Kidney (tissue), 14 donors: Measurements from ENCODE around the gene ANKRD33. TPM values are rescaled to one million over a fixed set of nuclear protein-coding genes. Genes with fewer than 3 reads are reported as not detected.

Experiments
- DNase-seq, 5 donors: peaks; one replicate each; pipeline ENCODE4 v3.0.0-alpha.2; 2013 to 2020
- FAIRE-seq: peaks from 2 replicates; lab custom pipeline; 2012; peaks lifted over from hg19 to GRCh38; lab: Jason Lieb, UNC
- H3K27ac ChIP-seq, 2 donors: one replicate each; pipeline ENCODE4 v1.7.0; 2013; ENCODE audit warnings: low read depth in 2 of 2, low read length in 2 of 2, inconsistent platforms in 1 of 2
- H3K27me3 ChIP-seq: one replicate; pipeline ENCODE4 v1.7.1; 2013; ENCODE audit warnings: low read length, inconsistent platforms; ENCODE audit not compliant: control insufficient read depth, insufficient read depth
- H3K36me3 ChIP-seq, 3 donors: one replicate each; pipeline versions ENCODE4 v1.7.0 to v1.7.1; 2013; ENCODE audit warnings: low read length in 3 of 3, control low read depth in 1 of 3, inconsistent platforms in 1 of 3; ENCODE audit not compliant: insufficient read depth in 3 of 3, control insufficient read depth in 2 of 3
- H3K4me1 ChIP-seq, 3 donors: one replicate each; pipeline versions ENCODE4 v1.7.0 to v1.7.1; 2013; ENCODE audit warnings: low read length in 3 of 3, inconsistent platforms in 1 of 3, low read depth in 1 of 3; ENCODE audit not compliant: control insufficient read depth in 2 of 3, insufficient read depth in 2 of 3
- H3K4me3 ChIP-seq, 3 donors: one replicate each; pipeline versions ENCODE4 v1.7.0 to v1.8.1; 2013; ENCODE audit warnings: low read length in 3 of 3, control low read depth in 1 of 3, inconsistent platforms in 1 of 3
- H3K9ac ChIP-seq, 3 donors: one replicate each; pipeline versions ENCODE4 v1.7.0 to v1.7.1; 2013; ENCODE audit warnings: low read length in 3 of 3, control low read depth in 1 of 3, inconsistent platforms in 1 of 3
- H3K9me3 ChIP-seq, 3 donors: one replicate each; pipeline versions ENCODE4 v1.7.0 to v1.7.1; 2013; ENCODE audit warnings: low read length in 3 of 3, control low read depth in 1 of 3, inconsistent platforms in 1 of 3; ENCODE audit not compliant: control insufficient read depth in 2 of 3, insufficient read depth in 1 of 3
- CTCF ChIP-seq: IDR thresholded peaks from 3 replicates; pipeline ENCODE4 v1.5.1; 2012; ENCODE audit warnings: mild to moderate bottlenecking, moderate library complexity, borderline replicate concordance; ENCODE audit not compliant: insufficient read depth; ENCODE audit errors: extremely low read depth
- intact Hi-C: fragments of 100-400 bp; cut with DNase I; formaldehyde crosslinking; loops from one replicate; pipeline ENCODE4 v1.11.1; 2022
- polyA plus RNA-seq: library from polyadenylated mRNA; stranded (reverse); fragments of 350-450 nt; fragmentation: Illumina TruSeq; extraction: RNeasy Lipid Tissue Mini Kit (QIAGEN cat#74804); gene quantifications from one replicate; pipeline ENCODE4 v1.2.3, GENCODE V29; 2014; ENCODE audit warnings: low read depth, low replicate concordance; ENCODE audit not compliant: insufficient read depth
- total RNA-seq: library from RNA; stranded (reverse); fragmentation: NEBNext Ultra II Directional; extraction: Animal tissue kit (Norgen Biotek cat#: 25700); gene quantifications from one replicate; pipeline ENCODE4 v1.2.1, GENCODE V29; 2021
- donor health status: control.
- donor health status: control.
- donor health status: control.
- donor health status: control.
- donor health status: control.
- donor health status: DM: yes; HTN: yes; CAD: no.
- donor health status: Normal renal cell carcinoma (clear cell type).

Gene ANKRD33
- total and polyA plus RNA-seq, 2 donors from 2014 or later = not detected

DNA sequence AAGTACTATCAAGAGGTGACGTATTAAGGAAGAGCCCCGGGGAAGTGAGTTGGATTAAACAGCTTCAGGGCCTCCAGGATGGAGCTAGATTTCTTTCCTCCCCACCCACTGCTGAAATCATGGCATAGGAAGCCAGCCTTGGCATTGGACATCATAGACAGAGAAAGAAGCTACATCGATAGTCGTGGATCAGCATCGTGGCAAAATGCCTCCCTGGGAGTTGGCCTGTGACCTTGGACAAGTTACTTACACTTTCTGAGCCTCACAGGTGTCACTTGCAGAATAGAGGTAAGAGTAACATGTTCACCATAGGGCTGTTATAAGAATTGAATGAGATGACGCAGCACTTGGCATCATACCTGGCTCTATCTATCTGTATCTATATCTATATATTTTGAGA is 5.9 kb downstream of the ANKRD33 start:
- H3K36me3 ChIP-seq = no peaks in the 10 kb centered on the region
- intact Hi-C loops = loop anchor here (10.0 kb wide), 1 partner anchor 91 kb away; no protein-coding TSS in a partner anchor
- no peak for TF ChIP-seq CTCF
- H3K9me3 ChIP-seq = no peaks in the 10 kb centered on the region
- H3K9ac ChIP-seq = no peak overlapping the region
- DNase-seq (no peak), FAIRE-seq (no peak)
- H3K4me3 ChIP-seq = no peak overlapping the region
- H3K4me1 ChIP-seq = peaks cover 0 to 6% (median 6%) of the 10 kb centered on the region in 3 donors
- H3K27ac ChIP-seq = no peak overlapping the region
- H3K27me3 ChIP-seq = no peaks in the 10 kb centered on the region

GRCh38 chr12:51895378-51896135 is 7.7 kb downstream of the ANKRD33 start:
- Histone ChIP-seq H3K9me3 (no peaks in the 10 kb centered on the region), H3K36me3 (no peaks in the 10 kb centered on the region), H3K4me1 (peaks cover 0 to 6% (median 6%) of the 10 kb centered on the region in 3 donors), H3K9ac (no peak overlapping the region), H3K27ac (no peak overlapping the region), H3K4me3 (no peak overlapping the region), H3K27me3 (no peaks in the 10 kb centered on the region)
- FAIRE-seq = no peak
- intact Hi-C loops = loop anchor here (10.0 kb wide), 1 partner anchor 89 kb away; no protein-coding TSS in a partner anchor
- TF ChIP-seq CTCF = no peak
- DNase-seq = no peak

DNA sequence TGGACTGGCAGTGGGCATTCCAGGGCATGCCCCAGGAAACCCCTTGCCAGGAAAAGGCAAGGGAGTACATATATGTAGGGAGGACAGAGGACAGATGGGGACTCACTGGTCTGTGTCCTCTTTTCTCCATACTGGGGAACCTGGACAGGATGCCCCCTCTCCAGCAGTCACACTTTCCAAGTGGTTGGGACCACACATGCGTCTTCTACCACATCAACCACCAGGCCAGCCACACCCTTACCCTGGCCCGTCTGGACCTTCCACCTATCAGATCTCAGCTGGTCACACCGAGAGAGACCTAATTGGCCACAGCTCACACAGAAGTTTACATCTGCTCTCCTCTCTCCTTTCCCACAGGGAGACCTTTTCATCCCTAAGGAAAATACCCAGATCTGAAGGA is 8.3 kb downstream of the ANKRD33 start:
- no peak for DNase-seq
- intact Hi-C loops = loop anchor here (10.0 kb wide), 1 partner anchor 89 kb away; no protein-coding TSS in a partner anchor
- no peaks in the 10 kb centered on the region for H3K9me3 ChIP-seq

More for the DNA sequence above, 8.3 kb downstream of the ANKRD33 start:
- no peaks in the 10 kb centered on the region for H3K27me3 ChIP-seq
- H3K9ac ChIP-seq = no peak overlapping the region
- no peaks in the 10 kb centered on the region for H3K36me3 ChIP-seq
- H3K4me1 ChIP-seq = peaks cover 0 to 6% (median 6%) of the 10 kb centered on the region in 3 donors
- H3K4me3 ChIP-seq = no peak overlapping the region
- no peak overlapping the region for H3K27ac ChIP-seq
- FAIRE-seq = no peak
- TF ChIP-seq CTCF = no peak
